Prostate gland (tissue), 2 donors: Measurements from ENCODE around the gene DNAJC6. TPM values are rescaled to one million over a fixed set of nuclear protein-coding genes. Genes with fewer than 3 reads are reported as not detected.

Experiments used
- DNase-seq: peaks from one replicate; pipeline ENCODE4 v3.0.0-alpha.2; 2019; ENCODE audit warnings: low spot score
- H3K27ac ChIP-seq, 2 donors: fragments of 200-600 bp; sonication (generic); 2 replicates each; pipeline ENCODE4 v1.5.1; 2017 to 2019
- H3K27me3 ChIP-seq: fragments of 200-600 bp; sonication (generic); replicated peaks from 2 replicates; pipeline ENCODE4 v1.5.1; 2019; ENCODE audit not compliant: insufficient read depth
- H3K36me3 ChIP-seq, 2 donors: fragments of 200-600 bp; sonication (generic); 1 replicate in 1 of 2; 2 replicates in 1 of 2; pipeline versions ENCODE4 v1.5.1 to v1.8.1; 2017 to 2019
- H3K4me1 ChIP-seq: fragments of 200-600 bp; sonication (generic); replicated peaks from 2 replicates; pipeline ENCODE4 v1.5.1; 2019
- H3K4me3 ChIP-seq, 2 donors: fragments of 200-600 bp; sonication (generic); 2 replicates each; pipeline ENCODE4 v1.5.1; 2017 to 2019
- H3K9me3 ChIP-seq: fragments of 200-600 bp; sonication (generic); 2 replicates; pipeline ENCODE4 v1.5.1; 2017
- CTCF ChIP-seq, 4 experiments: fragments of 200-600 bp in 2 of 4; fragments of 450-650 bp in 2 of 4; sonication (generic) in 2 of 4; IDR thresholded peaks; 1 replicate in 3 of 4; 2 replicates in 1 of 4; pipeline ENCODE4 v1.5.1; 2016 to 2019; ENCODE audit warnings: antibody characterized with exemption in 4 of 4, mild to moderate bottlenecking in 2 of 4, moderate library complexity in 2 of 4
- POLR2A ChIP-seq: fragments of 450-650 bp; IDR thresholded peaks from one replicate; pipeline ENCODE4 v1.6.1; 2016; ENCODE audit warnings: antibody characterized with exemption, mild to moderate bottlenecking
- POLR2AphosphoS5 ChIP-seq: sonication (generic); formaldehyde crosslinking; IDR thresholded peaks from one replicate; pipeline ENCODE4 v1.6.1; 2017; ENCODE audit warnings: antibody characterized with exemption
- WGBS: methylation state at CpG from one replicate; pipeline ENCODE4 v1.1.5; 2018; 5-methylcytosine and 5-hydroxymethylcytosine counted together
- intact Hi-C: fragments of 100-400 bp; cut with DNase I; formaldehyde crosslinking; loops from one replicate; pipeline ENCODE4 v1.14.2; 2022
- total RNA-seq, 2 donors: library from RNA; depleted of rRNA; stranded (reverse); fragments of >200 nt; gene quantifications; one replicate each; pipeline ENCODE4 v1.1.0, GENCODE V29; 2016

DNAJC6 gene
- total RNA-seq, 2 donors from 2014 or later, result 1.4 to 3.5 TPM

- H3K4me3 ChIP-seq, result no peak overlapping the region
- intact Hi-C loops, result no loop called here
- TF ChIP-seq POLR2A (no peak), POLR2AphosphoS5 (no peak), CTCF (IDR thresholded peaks at IDR 0.05) (no peak)
- H3K4me1 ChIP-seq, result no peaks in the 10 kb centered on the region
- 95% methylated on average over 2 of the region's 2 CpGs for WGBS
- H3K27ac ChIP-seq, result no peak overlapping the region
- no peaks in the 10 kb centered on the region for H3K27me3 ChIP-seq
- H3K36me3 ChIP-seq, result no peaks in the 10 kb centered on the region
- H3K9me3 ChIP-seq, result no peaks in the 10 kb centered on the region
- no peak for DNase-seq
Measured at GRCh38 chr1:65368403-65368802, 59.1 kb downstream of the DNAJC6 start.

- WGBS, result 93% methylated on average over 3 of the region's 3 CpGs
- no peak overlapping the region for H3K4me3 ChIP-seq
- intact Hi-C loops, result no loop called here
Measured at GRCh38 chr1:65371544-65371943, 62.2 kb downstream of the DNAJC6 start.

GRCh38 chr1:65372557-65372956 is 63.2 kb downstream of the DNAJC6 start:
- Histone ChIP-seq H3K27ac (no peak overlapping the region), H3K9me3 (no peaks in the 10 kb centered on the region), H3K4me1 (no peaks in the 10 kb centered on the region), H3K27me3 (no peaks in the 10 kb centered on the region), H3K4me3 (no peak overlapping the region), H3K36me3 (no peaks in the 10 kb centered on the region)
- DNase-seq, result no peak
- intact Hi-C loops, result no loop called here
- TF ChIP-seq CTCF (IDR thresholded peaks at IDR 0.05) (no peak), POLR2A (no peak), POLR2AphosphoS5 (no peak)
- WGBS, result 75% methylated on average over 1 of the region's 1 CpG

More at GRCh38 chr1:65371544-65371943, 62.2 kb downstream of the DNAJC6 start:
- Histone ChIP-seq H3K4me1 (no peaks in the 10 kb centered on the region), H3K27ac (no peak overlapping the region), H3K27me3 (no peaks in the 10 kb centered on the region), H3K36me3 (no peaks in the 10 kb centered on the region), H3K9me3 (no peaks in the 10 kb centered on the region)
- TF ChIP-seq POLR2A (no peak), CTCF (IDR thresholded peaks at IDR 0.05) (no peak), POLR2AphosphoS5 (no peak)
- no peak for DNase-seq

GRCh38 chr1:65377496-65378246 is 68.3 kb downstream of the DNAJC6 start:
- WGBS, result 76% methylated on average over 4 of the region's 4 CpGs
- H3K27me3 ChIP-seq, result no peaks in the 10 kb centered on the region
- intact Hi-C loops, result no loop called here

More at GRCh38 chr1:65377496-65378246, 68.3 kb downstream of the DNAJC6 start:
- Histone ChIP-seq H3K9me3 (no peaks in the 10 kb centered on the region), H3K4me1 (no peaks in the 10 kb centered on the region), H3K4me3 (no peak overlapping the region), H3K36me3 (no peaks in the 10 kb centered on the region), H3K27ac (no peak overlapping the region)
- no peak for DNase-seq
- TF ChIP-seq POLR2AphosphoS5 (no peak), POLR2A (no peak), CTCF (IDR thresholded peaks at IDR 0.05) (no peak)
